CD4-positive, alpha-beta T cell treated with Interleukin-4 for 1 hour (primary cell): ENCODE data around the gene STAB1.
"Not testable (repeated sequence)": the region's sequence is repeated elsewhere in the genome, so short reads cannot be mapped to it uniquely, and the experiment has no call there.

Experiments
- DNase-seq, 2 donors: peaks; one replicate each; pipeline ENCODE4 v3.0.0-alpha.2; 2020 to 2022

Gene STAB1

GRCh38 chr3:52525680-52526561, 30.8 kb downstream of the STAB1 start:
- no peak for DNase-seq

GRCh38 chr3:52526671-52527038, 31.5 kb downstream of the STAB1 start:
- not testable (repeated sequence) for DNase-seq

DNA sequence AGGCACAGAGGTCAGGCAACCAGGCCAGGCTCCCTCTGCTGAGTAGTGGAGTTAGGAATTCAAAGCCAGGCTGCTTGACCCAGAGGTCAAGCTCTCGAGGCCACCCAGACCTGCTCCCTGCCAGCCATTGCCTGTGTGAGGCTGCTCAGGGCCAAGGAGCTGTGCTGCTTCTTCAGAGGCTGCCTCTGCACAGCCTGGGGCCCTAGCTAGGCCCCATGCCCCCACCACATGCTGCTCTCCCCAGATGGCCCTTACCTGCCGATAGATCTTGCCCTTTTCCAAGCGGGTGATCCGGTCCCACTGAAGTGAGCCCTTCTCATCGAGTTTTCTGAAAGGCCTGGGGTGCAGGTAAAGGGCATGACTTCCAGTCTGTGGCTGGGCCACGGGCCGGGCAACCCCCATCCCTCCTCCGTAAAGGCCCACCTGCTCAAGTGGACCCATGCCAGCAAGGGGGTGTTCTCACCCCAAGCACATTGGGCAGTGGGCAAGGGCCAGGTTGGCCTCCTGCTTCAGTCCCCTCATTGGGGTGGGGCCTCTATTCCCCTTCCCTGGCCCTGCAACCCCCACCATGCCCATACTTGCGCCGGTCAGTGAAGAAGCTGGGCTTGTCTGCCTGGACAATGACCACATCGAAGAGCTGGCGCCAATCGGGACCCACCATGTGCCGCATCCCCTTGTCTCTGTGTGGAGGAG, 32.0 kb downstream of the STAB1 start:
- DNase-seq = no peak

DNA sequence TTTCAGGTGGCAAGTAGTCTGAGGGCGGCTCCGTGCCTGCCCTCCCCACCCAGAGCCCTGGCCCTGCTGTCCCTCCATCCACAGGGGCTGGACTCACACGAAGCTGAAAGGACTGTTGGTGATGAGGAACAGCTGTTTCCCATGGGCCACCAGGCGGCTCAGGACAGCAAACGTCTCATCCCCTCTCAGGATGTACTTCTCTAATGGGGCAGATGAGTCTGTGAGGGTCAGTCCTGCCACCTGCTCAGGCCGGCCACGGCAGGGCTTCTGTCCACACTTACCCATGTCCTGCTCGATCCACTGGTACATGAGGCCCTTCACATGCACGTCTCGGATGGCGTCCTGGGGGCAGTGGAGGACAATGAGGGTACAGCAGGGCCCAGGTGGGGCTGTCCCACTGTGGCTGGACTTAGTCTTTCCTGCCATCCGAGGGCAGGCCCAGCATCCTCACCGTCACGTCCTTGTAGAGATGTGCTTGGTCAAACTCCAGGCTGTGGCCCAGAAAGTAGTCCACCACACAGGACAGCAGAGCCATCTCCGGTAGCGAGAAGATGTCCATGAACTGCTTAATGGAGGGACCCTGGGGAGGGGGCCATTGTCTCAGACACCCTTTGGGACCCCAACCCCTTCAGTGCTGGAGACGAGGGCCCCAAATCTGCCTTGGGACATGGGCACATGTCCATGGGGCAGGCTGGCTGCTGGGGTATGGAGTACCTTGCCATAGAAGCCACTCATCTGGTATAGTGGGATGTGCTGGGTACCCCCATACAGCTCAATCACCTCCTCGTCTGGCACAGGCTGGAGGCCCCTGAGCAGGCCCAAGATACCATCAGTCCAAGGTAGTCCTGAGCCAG, 32.8 kb downstream of the STAB1 start:
- DNase-seq = no peak

- no peak for DNase-seq
These were observed 33.6 kb downstream of the STAB1 start for GRCh38 chr3:52528586-52529375.

GRCh38 chr3:52529376-52530333, 34.5 kb downstream of the STAB1 start:
- DNase-seq = no peak

DNA sequence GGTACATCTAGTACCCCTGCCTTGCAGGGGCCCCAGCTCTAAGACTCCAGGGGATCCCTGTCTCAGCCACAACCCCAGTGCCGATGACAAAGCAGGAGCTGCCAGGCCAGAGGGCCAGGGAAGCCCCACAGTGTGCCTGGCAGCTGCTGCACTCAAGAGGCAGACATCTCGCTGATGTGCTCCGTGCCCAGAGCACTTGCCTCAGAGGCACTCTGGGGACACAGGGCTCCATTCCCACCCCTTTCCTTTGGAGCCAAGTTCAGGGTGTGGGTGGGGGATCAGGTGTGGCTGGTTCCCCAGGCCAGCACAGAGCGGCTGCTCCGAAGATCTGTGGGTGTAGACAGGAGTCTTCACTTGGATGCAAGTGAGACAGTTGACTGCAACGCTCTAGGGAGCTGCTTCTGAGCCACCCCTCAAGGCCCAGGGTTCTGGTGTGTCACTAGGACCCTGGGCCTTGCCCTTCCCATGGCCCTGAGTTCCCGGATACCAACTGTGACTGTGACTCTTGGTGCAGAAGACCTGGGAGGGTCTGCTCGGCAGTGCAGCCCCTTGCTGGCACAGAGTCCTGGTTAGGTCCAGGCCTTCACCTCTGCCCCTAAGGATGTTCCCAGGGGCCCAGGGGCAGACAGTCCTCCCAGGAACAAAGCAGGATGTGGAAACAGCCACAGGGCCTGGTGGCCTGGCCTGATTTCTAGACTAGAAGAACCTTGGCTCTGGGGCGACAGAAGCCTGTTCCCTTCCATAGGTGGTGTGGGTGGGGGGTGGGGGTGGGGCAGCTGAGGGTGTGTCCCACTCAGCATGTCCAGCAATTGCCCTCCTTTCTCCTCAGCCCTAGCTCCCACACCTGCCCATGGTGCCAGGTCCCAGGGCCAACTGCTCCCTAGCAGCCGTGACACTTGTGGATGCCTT, 36.0 kb downstream of the STAB1 start:
- no peak for DNase-seq

- no peak for DNase-seq
These were observed 36.9 kb downstream of the STAB1 start for GRCh38 chr3:52531860-52532516.

- DNase-seq = peak; percentile 26 to 50
These were observed 37.3 kb downstream of the STAB1 start for GRCh38 chr3:52532517-52532837.

DNA sequence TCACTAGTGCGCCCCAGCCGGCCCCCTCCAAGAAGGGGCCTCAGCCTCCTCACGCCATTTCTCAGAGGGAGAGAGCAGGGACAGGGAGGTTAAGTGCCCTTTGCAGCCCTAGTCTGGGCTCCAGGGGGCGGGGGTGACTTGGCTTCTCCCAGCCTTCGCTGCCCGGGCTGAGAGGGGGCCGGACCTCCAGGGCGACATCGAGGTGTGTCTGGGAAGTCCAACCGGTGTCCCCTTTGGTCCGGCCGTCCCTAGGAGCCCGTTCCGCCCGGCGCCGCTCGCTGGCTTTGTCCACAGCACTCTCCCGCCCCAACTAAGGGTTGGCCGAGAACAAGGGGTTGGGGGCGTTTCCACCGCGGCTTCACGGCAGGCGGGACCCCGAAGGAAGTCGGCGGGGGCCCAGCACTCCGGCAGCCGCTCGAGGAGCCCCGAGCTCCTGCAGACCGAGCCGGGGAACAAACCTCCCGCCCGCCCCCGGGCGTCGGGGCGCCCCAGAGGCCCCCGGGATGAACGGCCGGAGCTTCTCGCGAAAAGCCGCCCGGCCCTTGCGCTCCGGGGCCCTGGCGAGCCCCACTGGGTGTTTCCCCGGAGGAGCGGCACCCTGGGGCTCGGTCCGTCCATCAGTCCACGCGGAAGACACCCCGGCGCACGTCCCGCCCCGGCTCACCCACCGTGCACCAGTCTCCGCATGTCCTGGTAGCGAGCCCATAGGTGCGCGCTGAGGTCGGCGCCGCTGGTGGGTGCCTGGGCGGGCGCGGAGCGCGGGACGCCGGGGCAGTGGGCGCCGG, 37.9 kb downstream of the STAB1 start:
- peak in 1 of 2 donors; percentile 16 for DNase-seq

GRCh38 chr3:52533623-52534280, 38.6 kb downstream of the STAB1 start, which contains the start of gene NT5DC2:
TSS of gene NT5DC2 (minus strand) at chr3:52533857. CDS start at chr3:52533737, 120 bp downstream.
- peak; percentile 66 for DNase-seq

DNA sequence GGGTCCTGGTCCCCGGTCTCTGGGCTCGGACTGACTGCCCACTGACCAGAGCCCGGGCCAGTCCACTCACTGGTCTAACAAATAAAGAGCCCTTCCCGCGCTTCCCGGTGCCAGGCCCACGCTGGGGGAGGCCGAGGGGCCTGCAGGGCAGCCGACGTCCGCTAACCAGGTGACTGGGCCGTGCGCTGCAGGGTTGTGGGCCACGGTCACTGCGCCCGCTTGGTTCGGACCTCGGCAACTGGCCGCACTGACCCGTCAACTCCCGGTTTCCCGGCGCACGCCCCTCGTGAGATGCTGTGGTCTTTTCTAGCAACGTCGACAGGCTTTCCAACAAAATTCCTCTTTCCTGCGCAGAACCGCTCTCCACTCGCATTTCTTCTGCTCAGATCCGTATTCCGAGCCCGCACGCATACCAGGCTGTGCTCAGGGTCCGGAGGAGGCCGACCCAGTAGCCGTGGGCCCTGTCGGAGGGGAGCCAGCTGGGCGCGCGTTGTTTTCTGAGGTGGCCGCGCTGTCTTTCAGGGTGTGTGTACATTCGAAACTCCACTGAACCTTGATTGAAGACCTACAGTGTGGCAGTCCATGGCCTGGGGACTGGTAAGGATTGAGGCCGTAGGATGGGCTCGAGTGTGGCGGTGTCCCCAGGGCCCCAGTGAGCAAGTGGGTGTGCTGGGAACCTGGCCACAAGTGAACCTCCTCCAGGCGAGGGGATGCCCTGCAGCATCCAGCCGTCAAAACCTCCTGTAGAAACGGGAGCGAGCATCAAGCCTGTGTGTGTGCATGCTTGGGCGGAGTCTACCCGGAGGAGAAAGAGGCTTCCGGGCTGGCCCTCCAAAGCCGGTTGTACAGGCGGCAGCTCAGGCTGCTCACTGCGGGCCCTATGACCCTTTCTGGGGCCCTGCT, 39.4 kb downstream of the STAB1 start:
- no peak for DNase-seq

GRCh38 chr3:52535411-52536111, 40.4 kb downstream of the STAB1 start:
- DNase-seq = no peak

DNA sequence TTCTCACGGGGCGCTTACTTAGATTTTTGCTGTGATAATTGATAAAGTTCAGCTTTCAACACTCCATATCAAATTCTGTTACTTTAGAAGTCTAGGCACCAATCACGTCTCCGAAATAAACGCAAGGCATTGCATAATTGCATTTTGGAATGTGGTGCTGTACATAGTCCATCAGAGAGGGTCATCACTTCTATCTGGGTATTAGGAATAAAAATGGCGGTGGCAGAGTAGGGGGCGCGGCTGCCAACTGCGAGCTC, 40.9 kb downstream of the STAB1 start:
- DNase-seq = no peak

- DNase-seq = peak; percentile 98
These were observed 41.4 kb downstream of the STAB1 start, which contains the start of gene UQCC5 for GRCh38 chr3:52536369-52537164. TSS of gene UQCC5 (plus strand) at chr3:52536605. CDS start at chr3:52536756, 151 bp downstream.

GRCh38 chr3:52537165-52537620, 42.1 kb downstream of the STAB1 start:
- DNase-seq = no peak
